ENCODE results near the gene PRAMEF18. TPM values are rescaled to one million over a fixed set of nuclear protein-coding genes. Genes with fewer than 3 reads are reported as not detected.
"Not testable (repeated sequence)": the region's sequence is repeated elsewhere in the genome, so short reads cannot be mapped to it uniquely, and the experiment has no call there.

The PRAMEF18 gene
- total and polyA plus RNA-seq, 4 donors: not detected

DNA sequence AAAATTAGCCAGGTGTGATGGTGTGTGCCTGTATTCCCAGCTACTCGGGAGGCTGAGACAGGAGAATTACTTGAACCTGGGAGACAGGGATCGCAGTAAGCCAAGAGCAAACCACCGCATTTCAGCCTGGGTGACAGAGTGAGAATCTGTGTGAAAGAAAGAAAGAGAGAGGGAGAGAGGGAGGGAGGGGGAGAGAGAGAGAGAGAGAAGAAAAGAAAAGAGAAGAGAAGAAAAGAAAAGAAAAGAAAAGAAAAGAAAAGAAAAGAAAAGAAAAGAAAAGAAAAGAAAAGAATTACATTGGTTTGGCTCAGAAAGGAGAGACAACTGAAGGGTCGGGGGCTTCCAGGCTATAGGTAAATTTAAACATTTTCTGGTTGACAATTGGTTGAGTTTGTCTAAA lies 13.7 kb upstream of the PRAMEF18 start:
- H3K27ac ChIP-seq (ENCODE audit: low read depth in 1 of 2, low read length in 1 of 2); H3K9ac ChIP-seq (ENCODE audit: insufficient read depth in 1 of 2, low read length in 2 of 2); H3K9me3 ChIP-seq (ENCODE audit: control insufficient read depth in 4 of 4, insufficient read depth in 3 of 4, low read length in 3 of 4); H3K27me3 ChIP-seq (ENCODE audit: control insufficient read depth in 3 of 3, insufficient read depth in 3 of 3, low read length in 2 of 3); H3K36me3 ChIP-seq (ENCODE audit: control insufficient read depth in 4 of 4, insufficient read depth in 4 of 4, low read length in 4 of 4); H3K4me3 ChIP-seq; ATAC-seq (ENCODE audit: insufficient read depth, low FRiP score); DNase-seq; H3K4me1 ChIP-seq (ENCODE audit: control insufficient read depth in 5 of 5, insufficient read depth in 5 of 5, low read length in 5 of 5): not testable (repeated sequence)
- 91 to 92% methylated on average over 4 of the region's 4 CpGs for WGBS, 2 donors

DNA sequence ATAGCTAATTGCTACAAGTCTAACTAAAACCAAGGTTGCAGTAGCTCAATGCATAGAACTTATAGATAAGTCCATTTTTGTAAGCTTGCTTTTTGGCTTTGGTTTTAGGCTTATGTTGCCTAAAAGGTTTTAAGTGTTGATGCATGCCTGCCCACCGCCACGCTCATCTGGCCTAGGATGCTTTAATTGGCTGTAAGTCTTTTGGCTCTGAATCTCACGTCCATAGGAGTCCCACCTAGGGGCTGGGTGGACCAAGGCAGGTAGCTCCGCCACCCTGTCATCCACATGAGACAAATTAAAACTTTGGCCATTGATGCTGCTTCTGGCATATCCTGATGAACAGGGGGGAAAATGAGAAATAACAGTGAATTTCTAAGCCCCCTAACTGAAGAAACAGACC lies 11.6 kb upstream of the PRAMEF18 start:
- DNase-seq; H3K27ac ChIP-seq (ENCODE audit: low read depth in 1 of 2, low read length in 1 of 2); H3K36me3 ChIP-seq (ENCODE audit: control insufficient read depth in 4 of 4, insufficient read depth in 4 of 4, low read length in 4 of 4); H3K9me3 ChIP-seq (ENCODE audit: control insufficient read depth in 4 of 4, insufficient read depth in 3 of 4, low read length in 3 of 4); H3K27me3 ChIP-seq (ENCODE audit: control insufficient read depth in 3 of 3, insufficient read depth in 3 of 3, low read length in 2 of 3); H3K9ac ChIP-seq (ENCODE audit: insufficient read depth in 1 of 2, low read length in 2 of 2); H3K4me3 ChIP-seq; ATAC-seq (ENCODE audit: insufficient read depth, low FRiP score); H3K4me1 ChIP-seq (ENCODE audit: control insufficient read depth in 5 of 5, insufficient read depth in 5 of 5, low read length in 5 of 5): not testable (repeated sequence)
- 79 to 85% methylated on average over 4 of the region's 4 CpGs for WGBS, 2 donors

DNA sequence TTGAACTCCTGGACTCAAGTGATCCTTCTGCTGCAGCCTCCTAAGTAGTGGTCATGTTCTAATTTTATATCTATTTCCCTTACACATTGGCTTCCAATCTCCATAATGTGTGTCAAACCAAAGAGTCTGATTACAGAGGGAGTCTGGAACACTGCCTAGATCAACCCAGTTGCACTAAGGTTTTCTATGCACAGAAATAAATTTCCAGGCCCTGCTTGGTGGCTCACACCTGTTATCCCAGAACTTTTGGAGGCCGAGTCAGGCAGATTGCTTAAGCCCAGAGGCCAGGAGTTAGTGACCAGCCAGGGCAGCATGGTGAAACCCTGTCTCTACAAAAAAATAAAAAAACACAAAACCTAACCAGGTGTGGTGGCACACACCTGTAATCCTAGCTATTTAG lies 8.1 kb upstream of the PRAMEF18 start:
- H3K4me1 ChIP-seq (ENCODE audit: control insufficient read depth in 5 of 5, insufficient read depth in 5 of 5, low read length in 5 of 5); H3K9me3 ChIP-seq (ENCODE audit: control insufficient read depth in 4 of 4, insufficient read depth in 3 of 4, low read length in 3 of 4); H3K9ac ChIP-seq (ENCODE audit: insufficient read depth in 1 of 2, low read length in 2 of 2); ATAC-seq (ENCODE audit: insufficient read depth, low FRiP score); DNase-seq; H3K36me3 ChIP-seq (ENCODE audit: control insufficient read depth in 4 of 4, insufficient read depth in 4 of 4, low read length in 4 of 4); H3K4me3 ChIP-seq; H3K27ac ChIP-seq (ENCODE audit: low read depth in 1 of 2, low read length in 1 of 2); H3K27me3 ChIP-seq (ENCODE audit: control insufficient read depth in 3 of 3, insufficient read depth in 3 of 3, low read length in 2 of 3): not testable (repeated sequence)
- WGBS, 2 donors: 64 to 77% methylated on average over 1 of the region's 1 CpG

DNA sequence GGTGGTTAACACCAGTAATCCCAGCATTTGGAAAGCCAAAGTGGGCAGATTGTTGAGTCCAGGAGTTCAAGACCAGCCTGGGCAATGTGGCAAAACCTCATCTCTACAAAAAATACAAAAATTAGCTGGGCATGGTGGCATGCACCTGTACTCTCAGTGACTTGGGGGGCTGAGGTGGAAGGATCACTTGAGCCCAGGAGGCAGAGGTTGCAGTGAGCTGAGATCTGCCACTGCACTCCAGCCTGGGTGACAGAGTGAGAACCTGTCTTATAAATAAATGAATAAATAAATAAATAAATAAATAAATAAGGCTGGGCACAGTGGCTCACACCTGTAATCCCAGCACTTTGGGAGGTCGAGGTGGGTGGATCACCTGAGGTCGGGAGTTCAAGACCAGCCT lies 6.1 kb upstream of the PRAMEF18 start:
- 68 to 83% methylated on average over 2 of the region's 2 CpGs for WGBS, 2 donors
- H3K9me3 ChIP-seq (ENCODE audit: control insufficient read depth in 4 of 4, insufficient read depth in 3 of 4, low read length in 3 of 4); DNase-seq; H3K36me3 ChIP-seq (ENCODE audit: control insufficient read depth in 4 of 4, insufficient read depth in 4 of 4, low read length in 4 of 4); ATAC-seq (ENCODE audit: insufficient read depth, low FRiP score); H3K27me3 ChIP-seq (ENCODE audit: control insufficient read depth in 3 of 3, insufficient read depth in 3 of 3, low read length in 2 of 3); H3K9ac ChIP-seq (ENCODE audit: insufficient read depth in 1 of 2, low read length in 2 of 2); H3K4me3 ChIP-seq; H3K4me1 ChIP-seq (ENCODE audit: control insufficient read depth in 5 of 5, insufficient read depth in 5 of 5, low read length in 5 of 5); H3K27ac ChIP-seq (ENCODE audit: low read depth in 1 of 2, low read length in 1 of 2): not testable (repeated sequence)

DNA sequence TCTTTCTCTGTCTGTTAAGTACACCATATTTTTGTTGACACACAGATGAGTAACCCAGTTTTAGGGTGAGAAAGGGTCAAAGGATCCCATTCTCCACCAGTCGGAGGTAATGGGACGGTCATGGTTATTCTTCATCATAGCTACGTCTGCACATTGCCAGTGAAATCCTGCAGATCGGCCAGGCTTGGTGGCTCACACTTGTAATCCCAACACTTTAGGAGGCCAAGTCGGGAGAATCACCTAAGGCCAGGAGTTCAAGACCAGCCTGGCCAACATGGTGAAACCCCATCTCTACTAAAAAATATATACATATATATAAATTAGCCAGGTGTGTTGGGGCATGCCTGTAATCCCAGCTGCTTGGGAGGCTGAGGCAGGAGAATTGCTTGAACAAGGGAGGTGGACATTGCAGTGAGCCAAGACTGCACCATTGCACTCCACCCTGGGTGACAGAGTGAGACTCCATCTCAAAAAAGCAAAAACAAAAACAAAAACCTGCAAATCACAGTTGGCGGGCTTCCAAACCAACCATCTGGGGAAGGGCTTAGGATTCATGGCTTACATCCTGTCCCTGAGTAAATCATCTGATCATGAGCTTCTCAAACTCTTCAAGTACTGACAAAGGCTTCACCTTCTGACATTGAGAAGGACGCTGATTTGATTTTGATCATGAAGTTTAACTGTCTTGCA lies 5.3 kb upstream of the PRAMEF18 start:
- 83 to 86% methylated on average over 7 of the region's 7 CpGs for WGBS, 2 donors
- not testable (repeated sequence) for H3K36me3 ChIP-seq (ENCODE audit: control insufficient read depth in 4 of 4, insufficient read depth in 4 of 4, low read length in 4 of 4); DNase-seq; ATAC-seq (ENCODE audit: insufficient read depth, low FRiP score); H3K9me3 ChIP-seq (ENCODE audit: control insufficient read depth in 4 of 4, insufficient read depth in 3 of 4, low read length in 3 of 4); H3K4me3 ChIP-seq; H3K4me1 ChIP-seq (ENCODE audit: control insufficient read depth in 5 of 5, insufficient read depth in 5 of 5, low read length in 5 of 5); H3K9ac ChIP-seq (ENCODE audit: insufficient read depth in 1 of 2, low read length in 2 of 2); H3K27me3 ChIP-seq (ENCODE audit: control insufficient read depth in 3 of 3, insufficient read depth in 3 of 3, low read length in 2 of 3); H3K27ac ChIP-seq (ENCODE audit: low read depth in 1 of 2, low read length in 1 of 2)

DNA sequence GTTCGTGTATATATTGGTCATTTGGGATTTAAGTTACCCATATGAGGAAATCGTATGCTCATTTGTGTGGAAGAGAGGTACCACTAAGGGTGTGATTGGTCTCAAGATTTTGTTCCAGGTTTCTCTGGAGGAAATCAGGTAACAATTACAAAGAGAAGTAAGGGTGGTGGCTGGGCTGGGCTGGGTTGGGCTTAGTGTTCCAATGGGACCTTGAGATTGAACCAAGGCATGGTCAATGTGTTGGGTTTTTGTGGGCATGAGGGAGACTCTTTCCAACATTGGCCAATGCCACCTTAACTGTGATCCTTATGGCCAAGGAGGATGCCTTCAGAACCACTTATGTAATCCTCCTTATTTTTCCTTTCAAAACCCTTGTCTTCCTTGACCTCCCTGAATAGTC lies 4.6 kb upstream of the PRAMEF18 start:
- H3K9ac ChIP-seq (ENCODE audit: insufficient read depth in 1 of 2, low read length in 2 of 2); H3K9me3 ChIP-seq (ENCODE audit: control insufficient read depth in 4 of 4, insufficient read depth in 3 of 4, low read length in 3 of 4); H3K4me1 ChIP-seq (ENCODE audit: control insufficient read depth in 5 of 5, insufficient read depth in 5 of 5, low read length in 5 of 5); DNase-seq; H3K27me3 ChIP-seq (ENCODE audit: control insufficient read depth in 3 of 3, insufficient read depth in 3 of 3, low read length in 2 of 3); ATAC-seq (ENCODE audit: insufficient read depth, low FRiP score); H3K36me3 ChIP-seq (ENCODE audit: control insufficient read depth in 4 of 4, insufficient read depth in 4 of 4, low read length in 4 of 4); H3K4me3 ChIP-seq; H3K27ac ChIP-seq (ENCODE audit: low read depth in 1 of 2, low read length in 1 of 2): not testable (repeated sequence)
- 76 to 84% methylated on average over 2 of the region's 2 CpGs for WGBS, 2 donors

DNA sequence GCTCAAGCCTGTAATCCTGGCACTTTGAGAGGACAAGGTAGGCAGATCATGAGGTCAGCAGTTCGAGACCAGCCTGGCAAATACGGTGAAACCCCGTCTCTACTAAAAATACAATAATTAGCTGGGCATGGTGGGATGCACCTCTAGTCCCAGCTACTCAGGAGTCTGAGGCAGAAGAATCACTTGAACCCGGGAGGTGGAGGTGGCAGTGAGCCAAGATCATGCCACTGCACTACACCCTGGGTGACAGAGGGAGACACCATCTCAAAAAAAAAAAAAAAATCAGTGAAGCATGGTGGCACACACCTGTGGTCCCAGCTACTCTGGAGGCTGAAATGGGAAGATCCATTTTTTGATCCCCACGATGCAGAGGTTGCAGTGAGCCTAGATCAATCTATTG lies 4.1 kb upstream of the PRAMEF18 start:
- H3K9ac ChIP-seq (ENCODE audit: insufficient read depth in 1 of 2, low read length in 2 of 2); H3K36me3 ChIP-seq (ENCODE audit: control insufficient read depth in 4 of 4, insufficient read depth in 4 of 4, low read length in 4 of 4); ATAC-seq (ENCODE audit: insufficient read depth, low FRiP score); DNase-seq; H3K27ac ChIP-seq (ENCODE audit: low read depth in 1 of 2, low read length in 1 of 2); H3K9me3 ChIP-seq (ENCODE audit: control insufficient read depth in 4 of 4, insufficient read depth in 3 of 4, low read length in 3 of 4); H3K4me1 ChIP-seq (ENCODE audit: control insufficient read depth in 5 of 5, insufficient read depth in 5 of 5, low read length in 5 of 5); H3K4me3 ChIP-seq; H3K27me3 ChIP-seq (ENCODE audit: control insufficient read depth in 3 of 3, insufficient read depth in 3 of 3, low read length in 2 of 3): not testable (repeated sequence)
- 80 to 84% methylated on average over 5 of the region's 5 CpGs for whole genome bisulfite sequencing, 2 donors
